HG03378 (cell line): ENCODE measurements around the gene ZDHHC1.

ENCODE experiments used
- ATAC-seq: cut with Tn5 transposase; IDR thresholded peaks from one replicate; pipeline ENCODE4 v1.9.1; 2021; ENCODE audit warnings: mild to moderate bottlenecking, moderate library complexity; ENCODE audit not compliant: unreplicated experiment

Gene ZDHHC1

GRCh38 chr16:67415872-67416793 lies at the start of gene ZDHHC1:
TSS of gene ZDHHC1 (minus strand) at chr16:67416477. CDS start at chr16:67407775, 8,702 bp downstream.
- peak; percentile 47 for ATAC-seq

DNA sequence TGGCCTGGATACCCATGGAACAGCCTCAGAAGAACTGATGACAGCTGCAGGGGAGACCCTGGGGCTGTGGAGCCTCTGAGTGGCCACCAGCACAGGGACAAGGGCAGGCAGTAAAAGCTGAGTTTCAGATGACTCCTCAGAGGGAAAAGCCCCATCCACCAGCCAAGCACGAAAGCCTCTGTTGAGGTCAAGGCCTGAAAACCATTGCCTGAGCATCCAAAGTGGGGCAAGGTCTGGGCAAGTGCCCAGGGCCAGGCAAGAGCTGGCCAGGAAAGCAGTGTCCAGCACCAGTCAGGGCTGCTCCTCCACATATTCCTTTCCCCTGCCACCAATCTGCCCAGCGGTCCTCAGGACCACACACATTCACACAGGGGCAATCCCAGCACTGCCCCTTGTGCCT lies 48.3 kb upstream of the ZDHHC1 start:
- ATAC-seq = no peak

DNA sequence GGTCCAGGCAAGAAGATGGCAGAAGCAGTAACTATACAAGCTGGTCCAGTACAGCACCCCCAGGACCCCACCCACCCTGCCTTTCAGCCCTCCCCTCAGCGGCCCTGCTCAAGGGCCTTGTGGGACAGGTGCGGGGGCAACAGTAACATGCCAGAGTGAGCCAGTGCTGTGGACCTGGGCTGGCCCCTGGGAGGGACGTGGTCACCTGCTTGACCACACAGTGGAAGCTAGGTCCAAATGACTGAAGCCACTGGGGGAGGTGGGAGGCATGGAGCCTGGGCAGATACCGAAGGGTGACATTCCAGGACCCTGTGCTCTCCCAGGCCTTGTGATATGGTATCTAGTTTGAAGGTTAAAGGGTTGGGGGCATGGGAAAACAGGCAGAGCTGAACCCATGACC lies 47.4 kb upstream of the ZDHHC1 start:
- no peak for ATAC-seq

DNA sequence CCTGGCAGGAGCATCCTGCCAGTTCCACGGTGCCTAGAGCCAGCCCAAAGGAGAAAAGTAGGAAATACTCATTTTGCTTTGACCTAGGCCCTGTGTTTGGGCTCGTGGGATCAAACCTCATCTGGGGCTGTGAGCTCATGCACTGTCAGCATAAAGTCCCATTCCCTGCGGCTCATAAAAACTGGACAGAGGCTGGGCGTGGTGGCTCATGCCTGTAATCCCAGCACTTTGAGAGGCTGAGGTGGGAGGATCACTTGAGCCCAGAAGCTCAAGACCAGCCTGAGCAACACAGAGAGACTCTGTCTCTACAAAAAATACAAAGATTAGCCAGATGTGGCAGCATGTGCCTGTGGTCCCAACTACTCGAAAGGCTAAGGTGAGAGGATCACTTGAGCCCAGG lies 46.8 kb upstream of the ZDHHC1 start:
- ATAC-seq = no peak

GRCh38 chr16:67462279-67462655 lies 46.0 kb upstream of the ZDHHC1 start:
- no peak for ATAC-seq

DNA sequence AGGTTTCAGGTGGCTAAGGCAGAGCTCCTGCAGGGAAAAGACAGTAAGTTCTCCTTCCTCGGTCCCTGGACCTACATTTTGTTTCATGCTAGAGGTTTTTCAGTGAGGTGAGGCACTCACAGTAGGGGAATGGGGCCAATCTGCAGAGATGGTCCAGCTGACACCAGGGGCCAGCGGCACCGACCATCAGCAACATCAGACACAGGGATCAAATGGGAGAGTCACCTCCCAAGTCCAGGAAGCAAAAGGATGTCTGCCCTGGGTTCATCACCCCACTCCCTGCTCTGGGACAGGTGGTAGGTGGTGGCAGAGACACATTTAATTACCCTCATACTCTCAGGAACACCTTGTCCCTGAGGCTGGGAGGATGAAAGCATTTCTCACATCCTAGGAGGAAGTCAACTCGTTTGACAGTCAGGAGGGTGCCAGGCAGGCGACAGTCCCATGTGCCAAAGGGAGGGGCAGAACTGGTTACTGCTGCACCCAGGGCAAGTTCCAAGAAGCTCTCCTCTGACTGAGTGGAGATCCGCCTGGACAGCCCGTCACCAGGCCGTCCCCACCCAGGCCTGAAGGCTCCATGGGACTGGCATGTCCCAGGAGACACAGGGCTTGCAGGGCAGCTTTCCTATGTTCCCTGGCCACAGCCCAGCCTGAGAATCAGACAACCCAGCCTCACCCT lies 45.5 kb upstream of the ZDHHC1 start:
- no peak for ATAC-seq

DNA sequence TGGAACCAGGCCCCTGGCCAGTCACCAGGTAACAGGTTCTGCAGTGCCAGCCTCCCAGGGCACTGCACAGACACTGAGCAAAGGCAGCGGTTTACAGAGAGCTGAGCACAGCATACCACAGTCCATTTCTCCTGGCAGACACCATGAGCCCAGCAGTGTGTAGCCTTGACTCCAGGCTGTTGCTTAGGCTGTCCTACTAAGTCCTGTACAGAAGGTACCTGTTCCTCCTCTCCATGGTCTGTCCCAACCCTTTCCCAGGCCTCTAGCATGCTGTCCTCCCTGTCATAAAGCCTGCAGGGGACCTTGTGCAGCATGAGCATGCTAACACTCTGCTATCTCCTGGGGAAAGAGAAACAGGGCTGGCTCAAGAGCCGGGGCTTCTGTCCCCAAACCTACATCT lies 44.7 kb upstream of the ZDHHC1 start:
- ATAC-seq = no peak

- ATAC-seq = no peak
Observed at GRCh38 chr16:67460168-67460567, 43.9 kb upstream of the ZDHHC1 start.

DNA sequence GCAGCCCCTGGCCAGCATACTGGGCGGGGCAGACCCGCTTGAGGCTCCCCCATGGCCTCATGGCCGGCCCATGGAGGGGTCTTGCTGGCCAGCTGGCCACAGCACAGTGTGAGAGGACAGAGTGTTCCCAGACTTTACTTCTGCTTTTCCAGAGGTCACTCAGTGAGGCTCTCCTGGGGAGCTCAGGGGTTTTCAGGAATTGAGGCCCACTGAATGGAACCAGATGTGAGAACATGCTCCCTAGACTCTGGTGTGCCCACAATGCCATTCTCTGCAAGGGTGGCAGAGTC lies 43.5 kb upstream of the ZDHHC1 start:
- ATAC-seq = no peak

DNA sequence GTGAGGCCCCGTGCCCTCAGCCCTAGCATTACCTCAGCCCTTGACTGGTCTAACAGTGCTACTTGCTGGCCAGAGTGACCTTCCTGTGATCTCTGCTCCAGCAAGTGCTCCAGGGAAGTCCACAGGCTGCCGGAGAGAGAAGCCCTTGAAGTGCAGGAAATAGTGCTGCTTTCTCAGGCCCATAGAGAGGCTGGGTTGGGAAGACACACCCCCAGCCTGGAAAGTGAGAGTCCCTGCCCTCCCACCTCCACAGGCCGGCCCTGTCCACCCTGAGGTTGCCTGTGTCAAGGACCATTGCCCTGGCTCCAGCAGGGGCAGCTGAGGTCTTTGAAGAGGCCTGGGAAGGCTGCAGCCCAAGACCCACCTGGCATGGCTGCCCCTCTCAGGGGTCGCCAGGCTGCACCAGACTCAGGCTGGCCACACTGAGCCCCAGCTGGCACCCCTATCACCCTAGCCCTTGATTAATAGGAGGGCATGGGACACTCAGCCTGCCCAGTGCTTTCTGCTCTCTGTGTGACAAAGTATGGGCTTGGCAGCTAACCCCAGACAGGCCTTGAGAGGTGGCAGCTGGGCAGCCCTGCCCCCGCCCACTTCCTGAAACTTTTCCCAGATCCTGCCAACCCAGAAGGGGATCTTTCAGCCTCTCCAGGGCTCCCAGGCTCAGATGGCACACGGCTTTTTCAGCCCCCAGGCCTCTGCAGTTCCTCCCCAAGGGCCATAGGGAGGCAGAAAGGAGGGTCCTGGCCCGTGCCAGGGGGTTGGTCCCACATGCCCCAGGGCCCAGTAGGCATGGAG lies 43.0 kb upstream of the ZDHHC1 start:
- no peak for ATAC-seq

DNA sequence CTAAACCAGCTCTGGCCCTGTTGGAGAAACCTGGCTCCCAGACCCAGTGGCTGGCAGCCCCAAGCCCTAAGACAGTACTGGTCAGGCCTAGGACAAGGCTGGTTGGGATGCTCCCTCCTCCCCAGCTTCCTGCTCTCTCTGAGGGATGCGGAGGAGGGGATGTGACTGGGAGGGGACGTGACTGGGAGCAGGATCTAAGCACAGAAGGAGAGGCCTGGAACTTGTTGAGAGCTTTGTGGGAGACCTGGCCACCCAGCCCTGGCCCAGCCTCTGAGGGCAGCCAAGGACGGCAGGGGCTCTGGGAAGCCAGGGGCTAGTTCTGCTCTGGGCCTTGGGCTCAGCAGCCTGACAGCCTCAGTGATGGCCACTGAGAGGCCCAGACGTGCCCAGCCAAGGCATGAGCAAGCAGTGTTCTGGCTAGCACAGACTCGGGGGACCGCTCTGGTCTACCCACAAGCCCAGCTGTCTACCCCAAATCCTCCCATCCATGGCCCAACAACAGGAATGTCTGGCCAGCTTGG lies 41.9 kb upstream of the ZDHHC1 start:
- no peak for ATAC-seq

DNA sequence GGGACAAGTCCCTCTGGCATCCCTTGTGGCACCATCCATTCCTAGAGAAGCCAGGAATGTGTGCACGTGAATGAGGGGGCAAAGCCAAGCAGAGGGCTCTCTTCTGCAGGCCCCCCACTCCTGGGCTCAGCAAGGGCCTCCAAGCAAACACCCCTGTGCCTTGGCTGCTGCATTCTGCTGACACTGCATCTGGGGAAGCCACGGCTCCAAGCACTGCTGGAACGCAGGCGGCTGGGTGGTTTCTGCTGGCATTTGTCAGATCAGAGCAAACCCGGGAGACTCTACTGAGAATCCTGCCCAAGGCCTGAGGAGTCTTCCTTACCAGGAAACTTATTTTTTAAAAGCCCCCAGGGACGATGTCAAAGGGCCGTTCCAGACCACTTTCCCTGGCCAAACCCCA lies 41.3 kb upstream of the ZDHHC1 start:
- ATAC-seq = no peak

- no peak for ATAC-seq
Observed at GRCh38 chr16:67456391-67457081, 40.3 kb upstream of the ZDHHC1 start.

DNA sequence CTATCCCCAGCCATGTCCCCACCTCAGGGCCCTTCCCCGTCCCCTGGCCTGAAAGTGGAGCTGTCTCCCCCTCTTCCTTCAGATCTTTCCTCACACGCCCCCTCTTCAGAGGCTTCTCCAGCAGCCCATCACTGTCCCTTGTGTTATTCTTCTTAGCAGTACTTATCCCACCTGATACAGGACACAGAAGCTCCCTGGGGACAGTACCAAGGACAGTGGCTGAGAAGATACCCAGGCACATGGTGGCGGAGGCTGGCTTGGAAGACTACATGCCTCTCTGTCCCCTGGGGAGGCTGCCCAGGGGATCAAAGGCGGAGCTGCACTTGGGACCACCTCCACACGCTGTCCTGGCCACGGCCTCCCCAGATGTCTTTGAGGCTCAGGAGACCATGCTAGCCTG lies 38.6 kb upstream of the ZDHHC1 start:
- ATAC-seq = no peak

- no peak for ATAC-seq
Observed at GRCh38 chr16:67454104-67454503, 37.8 kb upstream of the ZDHHC1 start.

DNA sequence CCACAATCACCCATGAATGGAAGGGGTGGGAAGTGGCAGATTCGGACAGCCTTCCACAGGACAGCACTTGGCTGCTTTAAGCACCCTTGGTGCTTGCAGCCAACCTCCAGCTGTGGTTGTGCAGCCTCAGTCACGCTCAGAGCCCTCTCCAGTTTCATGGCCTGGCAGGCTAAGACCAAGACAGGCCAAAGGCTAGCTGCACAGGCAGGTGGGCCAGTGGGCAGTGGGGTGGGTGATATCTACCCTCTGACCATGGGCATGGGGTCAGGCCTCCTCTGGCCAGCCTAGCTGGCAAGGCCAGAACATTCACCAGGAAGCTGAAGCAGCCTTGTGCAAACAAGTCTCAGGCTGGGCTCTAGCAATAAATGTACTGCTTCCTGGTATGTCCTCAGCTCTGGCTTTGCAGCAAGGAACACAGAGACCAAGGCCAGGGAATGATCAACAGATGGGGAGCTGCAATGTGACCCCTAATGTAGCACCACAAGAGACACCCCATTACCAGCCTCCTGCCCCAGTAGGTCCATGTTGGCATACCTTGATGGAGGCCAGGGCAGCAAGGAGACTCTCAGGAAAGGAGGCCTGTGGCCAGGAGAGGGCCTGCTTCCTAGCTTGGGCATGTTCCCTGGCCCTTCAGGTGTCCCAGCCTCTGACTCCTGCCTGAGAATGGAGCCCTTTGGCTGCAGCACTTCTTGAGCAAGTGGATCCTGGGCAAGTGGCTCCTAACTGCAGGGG lies 35.6 kb upstream of the ZDHHC1 start:
- ATAC-seq = no peak

GRCh38 chr16:67451061-67451703 lies 34.9 kb upstream of the ZDHHC1 start:
- ATAC-seq = no peak

GRCh38 chr16:67449739-67450138 lies 33.5 kb upstream of the ZDHHC1 start:
- no peak for ATAC-seq

DNA sequence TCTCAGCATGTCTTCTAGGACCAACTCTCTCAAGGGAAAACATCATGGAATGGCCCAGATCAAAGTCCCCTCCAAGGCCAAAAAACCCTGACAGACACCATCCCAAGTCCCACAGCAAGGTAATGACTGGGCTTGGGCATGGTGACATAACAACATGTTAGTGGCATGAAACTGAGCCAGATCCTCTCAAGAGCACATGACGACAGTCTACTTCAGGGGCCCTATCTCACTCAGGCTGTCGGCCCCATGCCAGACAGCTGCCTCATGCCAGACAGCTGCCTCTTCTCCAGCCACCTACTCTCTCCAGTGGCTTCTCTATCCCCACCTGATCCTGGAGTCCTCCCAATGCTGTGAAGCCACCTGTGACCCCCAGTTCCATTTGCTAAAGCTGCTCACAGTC lies 33.1 kb upstream of the ZDHHC1 start:
- no peak for ATAC-seq

- ATAC-seq = no peak
Observed at GRCh38 chr16:67448580-67448979, 32.3 kb upstream of the ZDHHC1 start.
